PC-3 (cell line): ENCODE results near the gene GPC6.

Experiments
- EZH2 ChIP-seq: fragments of 300-600 bp; sonication (generic); IDR thresholded peaks from one replicate; pipeline ENCODE4 v1.6.1; 2017; ENCODE audit warnings: antibody characterized with exemption, mild to moderate bottlenecking, low read length; ENCODE audit not compliant: unreplicated experiment
- EZH2phosphoT487 ChIP-seq: fragments of 300-600 bp; sonication (generic); IDR thresholded peaks from 2 replicates; pipeline ENCODE4 v1.6.1; 2018; ENCODE audit warnings: mild to moderate bottlenecking, antibody characterized with exemption, low read length, borderline replicate concordance
- TF ChIP-seq, protein P1 (sequence below): fragments of 300-600 bp; sonication (generic); conservative IDR thresholded peaks from 2 replicates; pipeline ENCODE4 v1.5.1; 2017; ENCODE audit warnings: antibody characterized with exemption, low read depth, mild to moderate bottlenecking, low read length

DNA sequence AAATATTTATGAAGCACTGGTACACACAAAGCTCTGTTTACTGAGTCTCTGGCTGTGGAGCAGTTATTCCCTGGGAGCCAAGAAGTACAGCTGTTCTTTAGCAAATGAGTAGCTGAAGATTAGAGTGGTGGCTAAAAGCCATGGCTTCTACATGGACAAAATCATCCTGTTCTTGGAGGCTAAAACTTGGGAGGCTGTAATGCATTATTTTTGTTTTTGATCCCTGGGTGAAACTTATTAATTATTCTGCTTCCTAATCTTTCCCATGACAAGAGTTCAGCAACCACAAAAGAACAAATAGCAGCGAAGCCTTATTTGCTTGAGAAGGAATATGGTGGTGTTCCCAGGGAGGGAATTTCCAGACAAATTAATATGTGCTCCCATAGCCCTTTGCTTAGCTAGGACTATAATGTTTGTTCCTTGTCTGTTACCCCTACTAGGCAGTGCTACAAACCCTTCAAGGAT lies 1143.4 kb downstream of the GPC6 start:
- TF ChIP-seq, protein P1, sequence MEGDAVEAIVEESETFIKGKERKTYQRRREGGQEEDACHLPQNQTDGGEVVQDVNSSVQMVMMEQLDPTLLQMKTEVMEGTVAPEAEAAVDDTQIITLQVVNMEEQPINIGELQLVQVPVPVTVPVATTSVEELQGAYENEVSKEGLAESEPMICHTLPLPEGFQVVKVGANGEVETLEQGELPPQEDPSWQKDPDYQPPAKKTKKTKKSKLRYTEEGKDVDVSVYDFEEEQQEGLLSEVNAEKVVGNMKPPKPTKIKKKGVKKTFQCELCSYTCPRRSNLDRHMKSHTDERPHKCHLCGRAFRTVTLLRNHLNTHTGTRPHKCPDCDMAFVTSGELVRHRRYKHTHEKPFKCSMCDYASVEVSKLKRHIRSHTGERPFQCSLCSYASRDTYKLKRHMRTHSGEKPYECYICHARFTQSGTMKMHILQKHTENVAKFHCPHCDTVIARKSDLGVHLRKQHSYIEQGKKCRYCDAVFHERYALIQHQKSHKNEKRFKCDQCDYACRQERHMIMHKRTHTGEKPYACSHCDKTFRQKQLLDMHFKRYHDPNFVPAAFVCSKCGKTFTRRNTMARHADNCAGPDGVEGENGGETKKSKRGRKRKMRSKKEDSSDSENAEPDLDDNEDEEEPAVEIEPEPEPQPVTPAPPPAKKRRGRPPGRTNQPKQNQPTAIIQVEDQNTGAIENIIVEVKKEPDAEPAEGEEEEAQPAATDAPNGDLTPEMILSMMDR: no peak
- TF ChIP-seq EZH2phosphoT487: no peak
- no peak for TF ChIP-seq EZH2
